HK-2 (cell line): ENCODE measurements around the gene MEIS1.

Source experiments
- DNase-seq: peaks from one replicate; pipeline ENCODE4 v3.0.0-alpha.2; 2018; ENCODE audit not compliant: unreplicated experiment

Gene MEIS1

GRCh38 chr2:66431846-66432587 is 2.9 kb upstream of the MEIS1 start:
- DNase-seq = no peak

- peak; percentile 87 for DNase-seq
These were observed 1.9 kb upstream of the MEIS1 start for GRCh38 chr2:66432801-66433694.

GRCh38 chr2:66433695-66433944 is 1.3 kb upstream of the MEIS1 start:
- DNase-seq = no peak

GRCh38 chr2:66433945-66434678 is 813 bp upstream of the MEIS1 start:
- peak; percentile 48 for DNase-seq

GRCh38 chr2:66435549-66435875 is 587 bp downstream of the MEIS1 start:
- no peak for DNase-seq

- no peak for DNase-seq
These were observed 1.0 kb downstream of the MEIS1 start for GRCh38 chr2:66435963-66436362.

GRCh38 chr2:66436581-66437001 is 1.7 kb downstream of the MEIS1 start:
- no peak for DNase-seq

GRCh38 chr2:66437109-66437690 is 2.3 kb downstream of the MEIS1 start:
- no peak for DNase-seq

- DNase-seq = no peak
These were observed 3.0 kb downstream of the MEIS1 start for GRCh38 chr2:66437691-66438497.

- no peak for DNase-seq
These were observed 3.5 kb downstream of the MEIS1 start for GRCh38 chr2:66438498-66438833.

GRCh38 chr2:66438891-66439811 is 4.2 kb downstream of the MEIS1 start:
- DNase-seq = no peak

- no peak for DNase-seq
These were observed 5.1 kb downstream of the MEIS1 start for GRCh38 chr2:66439812-66440542.

GRCh38 chr2:66440708-66441497 is 6.0 kb downstream of the MEIS1 start:
- no peak for DNase-seq

GRCh38 chr2:66441581-66442320 is 6.8 kb downstream of the MEIS1 start:
- no peak for DNase-seq

GRCh38 chr2:66442516-66443185 is 7.7 kb downstream of the MEIS1 start:
- DNase-seq = no peak

GRCh38 chr2:66443186-66443978 is 8.5 kb downstream of the MEIS1 start:
- DNase-seq = no peak
